NCI-H128 (cell line): ENCODE data around the gene ERBB4.
"Not testable (repeated sequence)": the region's sequence is repeated elsewhere in the genome, so short reads cannot be mapped to it uniquely, and the experiment has no call there.

ENCODE experiments used
- DNase-seq: peaks from one replicate; lab custom pipeline; 2025; ENCODE audit not compliant: unreplicated experiment; lab: John Stamatoyannopoulos, UW

ERBB4 gene

GRCh38 chr2:212299943-212300342, 238.7 kb downstream of the ERBB4 start:
- no peak for DNase-seq

- DNase-seq = no peak
Observed at GRCh38 chr2:212299333-212299732, 239.3 kb downstream of the ERBB4 start.

GRCh38 chr2:212295571-212295970, 243.0 kb downstream of the ERBB4 start:
- DNase-seq = no peak

DNA sequence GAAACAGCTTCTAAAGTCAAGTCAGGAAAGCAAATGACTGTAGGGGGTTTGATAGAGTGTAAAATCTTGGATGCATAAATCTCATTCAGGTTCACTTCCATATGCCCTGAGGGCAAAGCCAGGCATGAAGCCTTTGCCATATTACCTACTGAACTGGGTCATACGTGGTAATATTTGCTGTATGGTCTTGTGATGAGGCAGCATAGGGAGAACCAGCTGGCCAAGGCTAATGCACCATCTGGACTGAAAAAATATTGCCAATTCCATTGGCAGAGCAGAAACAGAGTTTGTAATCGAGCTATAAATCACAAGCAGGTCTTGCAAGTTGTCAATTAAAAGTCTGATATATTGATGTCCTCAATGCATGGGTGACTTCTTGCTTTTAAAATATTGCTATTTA, 243.8 kb downstream of the ERBB4 start:
- no peak for DNase-seq

DNA sequence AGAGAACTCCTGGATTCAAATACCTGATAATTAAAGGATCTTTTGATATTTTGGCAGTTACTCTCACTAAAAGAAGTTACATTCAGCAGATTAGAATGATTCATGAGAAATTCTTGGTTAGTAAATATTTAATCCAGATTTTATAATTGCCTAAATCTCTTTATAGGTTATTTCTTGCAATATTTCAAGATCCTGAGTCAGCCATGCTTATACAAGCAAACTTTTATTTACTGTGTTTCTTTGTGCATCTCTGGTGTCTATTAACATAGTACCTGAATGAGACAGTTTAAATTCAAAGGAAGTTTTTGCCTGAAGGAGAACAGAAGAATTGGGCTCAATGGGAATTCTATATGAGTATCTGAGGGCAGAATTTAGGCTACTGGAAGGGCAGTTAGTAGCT, 249.3 kb downstream of the ERBB4 start:
- no peak for DNase-seq

- no peak for DNase-seq
Observed at GRCh38 chr2:212288308-212288707, 250.3 kb downstream of the ERBB4 start.

DNA sequence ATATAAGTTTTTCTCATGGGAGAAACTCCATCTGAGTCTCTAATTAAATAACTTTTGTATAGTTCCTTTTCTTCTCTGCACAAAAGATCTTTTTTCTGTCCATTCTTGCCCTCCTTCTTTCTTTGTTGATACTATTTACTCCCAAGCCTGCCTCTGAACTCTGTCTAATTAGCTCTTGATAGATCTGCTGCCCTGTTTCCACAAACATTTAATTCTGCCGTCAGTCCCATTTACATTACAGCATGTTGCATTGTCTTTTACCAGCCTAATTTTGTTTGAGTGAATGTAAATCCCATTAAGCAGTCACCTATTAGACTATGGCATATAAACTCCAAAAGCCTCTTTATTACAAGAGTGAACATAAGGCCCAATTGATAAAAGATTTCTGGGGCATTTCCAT, 254.4 kb downstream of the ERBB4 start:
- DNase-seq = no peak

GRCh38 chr2:212282671-212283261, 255.8 kb downstream of the ERBB4 start:
- DNase-seq = peak; percentile 40

DNA sequence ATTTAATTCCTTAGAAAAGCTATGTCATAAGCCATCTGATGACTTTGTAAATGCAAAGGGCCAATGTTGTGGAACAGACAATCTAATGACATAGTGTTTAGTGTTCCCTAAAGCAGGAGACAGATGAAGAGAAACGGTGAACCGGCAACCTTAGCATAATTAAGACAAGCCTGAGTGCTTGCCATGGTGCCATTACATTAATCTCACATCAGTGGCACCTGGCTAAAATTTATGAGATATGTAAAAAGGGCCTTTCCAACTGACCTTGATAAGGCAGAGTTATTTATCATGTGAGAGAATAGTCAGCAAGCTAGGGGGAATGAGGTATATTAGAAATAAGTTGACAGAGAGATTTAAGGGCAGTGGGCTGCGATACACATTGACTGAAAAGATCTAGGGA, 261.8 kb downstream of the ERBB4 start:
- no peak for DNase-seq

GRCh38 chr2:212274215-212274614, 264.4 kb downstream of the ERBB4 start:
- DNase-seq = no peak

DNA sequence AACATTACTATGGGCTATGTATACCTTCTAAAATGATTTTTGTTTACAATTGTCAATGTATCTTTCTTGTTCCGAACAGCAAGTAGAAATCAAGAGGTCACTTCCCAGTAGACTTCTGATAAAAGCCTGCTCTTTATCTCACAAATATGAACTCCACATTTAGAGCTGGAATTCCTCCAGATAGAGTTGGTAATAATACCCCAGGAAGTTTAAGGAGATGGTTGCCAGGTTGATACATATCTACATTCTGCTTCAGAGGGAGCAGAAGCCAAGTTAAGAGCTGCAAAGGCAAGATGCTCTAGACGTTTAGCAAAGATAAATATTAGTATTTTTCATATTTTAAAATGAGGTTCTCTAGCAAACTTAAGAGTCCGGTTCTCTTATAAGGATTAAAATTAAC, 267.0 kb downstream of the ERBB4 start:
- DNase-seq = no peak

GRCh38 chr2:212269005-212269404, 269.6 kb downstream of the ERBB4 start:
- DNase-seq = no peak

- no peak for DNase-seq
Observed at GRCh38 chr2:212266297-212266696, 272.3 kb downstream of the ERBB4 start.

DNA sequence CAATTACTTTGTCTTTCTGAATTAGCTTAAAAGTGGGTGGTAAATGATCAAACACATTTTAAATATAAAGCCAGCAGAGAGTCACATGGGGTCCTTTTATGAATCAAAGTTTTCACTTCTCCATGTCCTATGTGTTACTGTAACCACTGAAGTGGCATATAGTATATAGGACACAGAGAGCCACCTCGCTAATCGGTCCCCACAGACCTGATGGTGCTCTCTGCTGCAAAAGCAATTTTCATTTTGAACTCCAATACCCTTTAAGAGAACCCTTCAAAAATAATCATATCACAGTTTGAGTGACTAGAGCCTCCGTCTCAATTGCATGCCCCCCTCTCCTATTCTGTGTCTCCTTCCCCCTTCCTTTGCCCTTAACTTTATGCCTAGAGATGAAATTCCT, 272.8 kb downstream of the ERBB4 start:
- no peak for DNase-seq

DNA sequence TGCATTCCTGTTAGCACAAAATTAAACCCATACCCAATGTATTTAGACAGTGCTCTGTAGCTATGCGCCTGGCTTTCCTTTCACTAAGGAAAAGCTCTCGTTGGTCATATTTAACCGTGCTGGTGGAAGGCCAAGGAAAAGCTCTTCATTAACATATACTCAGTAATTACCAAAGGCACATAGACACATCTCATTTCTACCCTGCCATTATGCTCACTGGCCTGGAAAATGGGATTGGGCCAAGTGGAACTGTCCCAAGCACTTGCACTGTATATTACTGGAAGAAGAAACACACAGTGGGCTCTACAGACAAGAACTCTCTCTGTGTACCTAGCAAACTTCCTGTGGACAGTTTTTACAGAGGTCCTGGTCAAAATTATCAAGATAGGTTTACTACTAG, 274.4 kb downstream of the ERBB4 start:
- no peak for DNase-seq

DNA sequence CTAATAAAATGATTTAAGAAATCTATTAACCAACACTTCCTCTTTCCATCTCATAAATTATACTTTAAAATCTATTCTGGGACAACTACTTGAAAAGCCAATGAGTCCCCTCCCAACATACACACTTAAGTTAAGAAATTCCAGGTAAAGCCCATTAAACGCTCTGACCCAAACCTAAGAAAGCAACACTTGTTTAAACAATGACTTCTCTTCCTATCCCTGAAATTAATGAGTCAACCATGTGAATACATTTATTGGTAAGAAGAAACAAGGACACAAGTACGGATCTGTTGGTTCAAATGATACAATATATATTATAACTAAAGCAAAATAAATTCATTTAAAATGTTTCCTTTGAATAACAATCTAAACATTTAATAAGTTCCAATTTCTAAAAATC, 279.4 kb downstream of the ERBB4 start:
- no peak for DNase-seq

DNA sequence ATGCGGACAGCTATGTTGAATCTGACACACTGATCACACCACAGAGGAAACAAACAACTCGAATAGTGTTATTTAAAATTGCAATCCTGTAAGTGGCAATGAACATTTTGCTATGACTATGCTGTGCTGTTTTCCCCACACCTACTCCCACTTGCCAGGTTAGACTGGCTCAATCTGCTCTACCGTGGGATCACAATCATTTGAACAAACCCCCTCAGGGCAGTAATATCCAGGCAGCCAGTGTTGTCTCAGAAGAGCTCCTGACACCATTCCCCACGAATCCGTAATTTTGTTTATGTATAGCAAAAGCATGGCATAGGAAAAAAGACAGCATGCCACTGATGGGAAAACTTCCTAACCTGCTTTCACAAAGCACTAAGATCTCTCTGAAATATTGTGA, 284.3 kb downstream of the ERBB4 start:
- DNase-seq = no peak

- DNase-seq = no peak
Observed at GRCh38 chr2:212249451-212249850, 289.2 kb downstream of the ERBB4 start.

DNA sequence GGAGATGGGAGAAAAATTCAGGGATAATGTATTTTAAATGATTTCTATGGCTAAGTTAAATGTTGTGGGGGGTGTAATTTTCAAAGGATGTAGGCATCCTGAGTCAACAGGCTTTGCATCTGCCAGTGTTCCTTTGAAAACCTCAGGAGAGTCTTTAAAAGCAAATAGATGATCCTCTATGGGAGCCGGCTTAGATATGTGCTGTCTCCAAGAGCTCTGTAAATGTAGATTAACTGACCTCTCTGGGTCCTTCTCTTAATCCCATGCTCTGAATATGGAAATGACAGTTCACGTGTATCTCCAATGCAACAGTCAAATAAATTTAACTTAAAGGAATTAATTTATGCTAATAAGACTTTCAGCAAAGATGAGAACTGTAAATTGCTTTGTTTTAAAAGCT, 292.7 kb downstream of the ERBB4 start:
- no peak for DNase-seq

DNA sequence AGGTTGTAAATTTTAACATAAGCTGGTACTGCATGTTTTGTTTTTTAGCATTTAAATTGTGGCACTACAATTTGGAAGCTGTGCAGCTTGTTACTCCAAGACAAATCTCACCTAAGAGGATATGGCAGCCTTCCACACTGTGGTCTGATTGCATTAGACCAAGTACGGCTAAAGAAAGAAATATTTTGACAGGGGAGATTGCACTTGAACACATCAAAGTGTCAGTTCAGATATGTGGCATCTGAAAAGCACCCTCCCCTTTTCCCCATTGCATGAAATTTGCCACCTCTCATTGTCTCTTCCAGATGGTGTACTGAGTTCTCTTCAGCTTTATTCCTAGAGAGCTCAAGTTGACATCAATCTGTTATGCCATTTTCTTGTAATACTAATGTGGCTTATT, 295.9 kb downstream of the ERBB4 start:
- DNase-seq = no peak

GRCh38 chr2:212238152-212238551, 300.4 kb downstream of the ERBB4 start:
- DNase-seq = not testable (repeated sequence)

GRCh38 chr2:212237350-212238095, 301.1 kb downstream of the ERBB4 start:
- no peak for DNase-seq

GRCh38 chr2:212228743-212229171, 309.8 kb downstream of the ERBB4 start:
- no peak for DNase-seq
